Measurements from ENCODE around the gene WNT7B.

WNT7B gene

DNA sequence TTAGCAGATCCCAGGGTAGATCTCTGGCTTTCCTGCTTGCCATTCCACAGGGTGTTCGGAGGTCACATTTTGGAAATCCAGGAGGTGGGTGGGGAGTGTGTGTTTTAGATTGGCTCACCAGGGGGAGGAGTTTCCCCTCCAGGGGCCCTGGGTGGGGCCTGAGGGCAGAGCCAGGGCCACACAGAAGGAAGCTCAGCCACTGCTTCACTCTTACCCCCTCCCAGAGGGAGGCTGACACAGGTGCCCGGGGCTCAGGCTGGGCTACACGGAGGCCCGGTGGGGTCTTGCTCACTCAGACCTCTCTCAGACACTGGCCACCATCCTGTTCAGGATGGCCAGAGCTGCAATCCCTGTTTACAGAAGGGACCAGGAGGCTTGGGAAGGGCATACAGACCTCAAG, 2.5 kb downstream of the WNT7B start:
- Histone ChIP-seq H3K18ac (ENCODE audit: low read depth in 1 of 2, low read length in 2 of 2) (no peak overlapping the region), H3K14ac (ENCODE audit: low read length in 2 of 2) (no peak overlapping the region), H3K23ac (ENCODE audit: low read length in 2 of 2) (no peak overlapping the region), H3K9me3 (ENCODE audit: control insufficient read depth, low read length) (no peaks in the 10 kb centered on the region), H3K4ac (ENCODE audit: low read depth in 1 of 2, low read length in 2 of 2) (no peak overlapping the region), H2BK5ac (ENCODE audit: low read depth, low read length, poor library complexity, severe bottlenecking) (no peak overlapping the region), H4K8ac (ENCODE audit: low read length) (no peak overlapping the region), H3K27me3 (ENCODE audit: control insufficient read depth in 1 of 2, insufficient read depth in 1 of 2, low read length in 2 of 2) (peaks cover 13 to 74% of the 10 kb centered on the region in 2 experiments), H3K4me2 (ENCODE audit: low read length, poor library complexity, severe bottlenecking) (no peak overlapping the region), H2BK120ac (ENCODE audit: low read depth, low read length) (no peak overlapping the region), H3K79me1 (replicated peaks; ENCODE audit: low read length, poor library complexity, severe bottlenecking) (peaks cover 6% of the 10 kb centered on the region), H2BK12ac (ENCODE audit: low read length in 2 of 2) (no peak overlapping the region), H3K9ac (ENCODE audit: low read length) (no peak overlapping the region), H3K27ac (ENCODE audit: low read length, poor library complexity, severe bottlenecking) (no peak overlapping the region), H3K4me1 (ENCODE audit: control insufficient read depth, insufficient read depth, low read depth, low read length) (peaks cover 77% of the 10 kb centered on the region), H3K4me3 (ENCODE audit: insufficient read depth in 1 of 2, low read depth in 1 of 2, low read length in 2 of 2) (no peak overlapping the region), H2AK5ac (ENCODE audit: low read length, severe bottlenecking) (no peak overlapping the region), H2AFZ (ENCODE audit: low read depth, low read length) (no peak overlapping the region), H3K36me3 (ENCODE audit: control insufficient read depth in 1 of 2, insufficient read depth in 2 of 2, low read depth in 1 of 2, low read length in 2 of 2) (peaks cover 0 to 9% of the 10 kb centered on the region in 2 experiments), H2BK15ac (ENCODE audit: low read depth, poor library complexity, severe bottlenecking) (no peak overlapping the region), H4K91ac (ENCODE audit: low read length) (no peak overlapping the region)
- WGBS: 25% methylated on average over 3 of the region's 4 CpGs
- DNase-seq: no peak

DNA sequence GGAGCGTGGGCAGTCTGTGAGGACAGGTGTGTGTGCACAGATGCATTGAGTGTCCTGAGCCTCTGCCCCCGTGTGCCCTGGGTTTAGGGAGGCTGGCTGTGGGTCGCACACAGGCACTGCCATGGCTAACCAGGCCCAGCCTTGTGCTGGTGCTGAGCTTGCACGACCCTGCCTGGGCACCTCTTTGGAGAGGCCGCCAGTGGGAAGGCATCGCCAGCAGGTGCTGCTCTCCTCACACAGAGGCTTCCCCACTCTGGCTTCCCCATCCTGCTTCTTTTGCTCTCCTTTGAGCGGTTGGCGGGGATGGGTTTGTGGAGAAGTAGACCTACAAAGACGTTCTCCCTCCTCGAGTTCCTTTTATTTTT, 4.1 kb downstream of the WNT7B start:
- Histone ChIP-seq H3K4me3 (ENCODE audit: insufficient read depth in 1 of 2, low read depth in 1 of 2, low read length in 2 of 2) (no peak overlapping the region), H3K9me3 (ENCODE audit: control insufficient read depth, low read length) (no peaks in the 10 kb centered on the region), H3K23ac (ENCODE audit: low read length in 2 of 2) (no peak overlapping the region), H4K91ac (ENCODE audit: low read length) (no peak overlapping the region), H3K27me3 (ENCODE audit: control insufficient read depth in 1 of 2, insufficient read depth in 1 of 2, low read length in 2 of 2) (peaks cover 13 to 80% of the 10 kb centered on the region in 2 experiments), H3K36me3 (ENCODE audit: control insufficient read depth in 1 of 2, insufficient read depth in 2 of 2, low read depth in 1 of 2, low read length in 2 of 2) (peaks cover 0 to 9% of the 10 kb centered on the region in 2 experiments), H2AK5ac (ENCODE audit: low read length, severe bottlenecking) (no peak overlapping the region), H2BK12ac (ENCODE audit: low read length in 2 of 2) (no peak overlapping the region), H2BK5ac (ENCODE audit: low read depth, low read length, poor library complexity, severe bottlenecking) (no peak overlapping the region), H2AFZ (ENCODE audit: low read depth, low read length) (no peak overlapping the region), H2BK15ac (ENCODE audit: low read depth, poor library complexity, severe bottlenecking) (no peak overlapping the region), H3K4me1 (ENCODE audit: control insufficient read depth, insufficient read depth, low read depth, low read length) (peaks cover 79% of the 10 kb centered on the region), H3K79me1 (replicated peaks; ENCODE audit: low read length, poor library complexity, severe bottlenecking) (peaks cover 6% of the 10 kb centered on the region), H3K14ac (ENCODE audit: low read length in 2 of 2) (no peak overlapping the region), H3K4ac (ENCODE audit: low read depth in 1 of 2, low read length in 2 of 2) (no peak overlapping the region), H3K18ac (ENCODE audit: low read depth in 1 of 2, low read length in 2 of 2) (no peak overlapping the region), H3K27ac (ENCODE audit: low read length, poor library complexity, severe bottlenecking) (no peak overlapping the region), H2BK120ac (ENCODE audit: low read depth, low read length) (no peak overlapping the region), H3K4me2 (ENCODE audit: low read length, poor library complexity, severe bottlenecking) (no peak overlapping the region), H4K8ac (ENCODE audit: low read length) (no peak overlapping the region), H3K9ac (ENCODE audit: low read length) (no peak overlapping the region)
- no peak for DNase-seq
- WGBS: 88% methylated on average over 8 of the region's 10 CpGs

- Histone ChIP-seq H3K79me1 (replicated peaks; ENCODE audit: low read length, poor library complexity, severe bottlenecking) (peaks cover 8% of the 10 kb centered on the region), H3K14ac (ENCODE audit: low read length in 2 of 2) (no peak overlapping the region), H3K4me2 (ENCODE audit: low read length, poor library complexity, severe bottlenecking) (peak overlapping the region; percentile 80), H2AK5ac (ENCODE audit: low read length, severe bottlenecking) (no peak overlapping the region), H3K27ac (ENCODE audit: low read length, poor library complexity, severe bottlenecking) (no peak overlapping the region), H2AFZ (ENCODE audit: low read depth, low read length) (no peak overlapping the region), H3K18ac (ENCODE audit: low read depth in 1 of 2, low read length in 2 of 2) (no peak overlapping the region), H4K91ac (ENCODE audit: low read length) (no peak overlapping the region), H3K9me3 (ENCODE audit: control insufficient read depth, low read length) (no peaks in the 10 kb centered on the region), H3K27me3 (ENCODE audit: control insufficient read depth in 1 of 2, insufficient read depth in 1 of 2, low read length in 2 of 2) (peaks cover 9 to 80% of the 10 kb centered on the region in 2 experiments), H2BK5ac (ENCODE audit: low read depth, low read length, poor library complexity, severe bottlenecking) (no peak overlapping the region), H3K4me1 (ENCODE audit: control insufficient read depth, insufficient read depth, low read depth, low read length) (peaks cover 79% of the 10 kb centered on the region), H2BK15ac (ENCODE audit: low read depth, poor library complexity, severe bottlenecking) (no peak overlapping the region), H3K36me3 (ENCODE audit: control insufficient read depth in 1 of 2, insufficient read depth in 2 of 2, low read depth in 1 of 2, low read length in 2 of 2) (peaks cover 0 to 9% of the 10 kb centered on the region in 2 experiments), H2BK120ac (ENCODE audit: low read depth, low read length) (no peak overlapping the region), H3K9ac (ENCODE audit: low read length) (no peak overlapping the region), H4K8ac (ENCODE audit: low read length) (no peak overlapping the region), H2BK12ac (ENCODE audit: low read length in 2 of 2) (no peak overlapping the region), H3K23ac (ENCODE audit: low read length in 2 of 2) (no peak overlapping the region), H3K4ac (ENCODE audit: low read depth in 1 of 2, low read length in 2 of 2) (no peak overlapping the region), H3K4me3 (ENCODE audit: insufficient read depth in 1 of 2, low read depth in 1 of 2, low read length in 2 of 2) (peak overlapping the region in 1 of 2 experiments; percentile 64)
- 33% methylated on average over 73 of the region's 83 CpGs for WGBS
- no peak for DNase-seq
Observed at GRCh38 chr22:45972091-45972888, 4.7 kb downstream of the WNT7B start.

DNA sequence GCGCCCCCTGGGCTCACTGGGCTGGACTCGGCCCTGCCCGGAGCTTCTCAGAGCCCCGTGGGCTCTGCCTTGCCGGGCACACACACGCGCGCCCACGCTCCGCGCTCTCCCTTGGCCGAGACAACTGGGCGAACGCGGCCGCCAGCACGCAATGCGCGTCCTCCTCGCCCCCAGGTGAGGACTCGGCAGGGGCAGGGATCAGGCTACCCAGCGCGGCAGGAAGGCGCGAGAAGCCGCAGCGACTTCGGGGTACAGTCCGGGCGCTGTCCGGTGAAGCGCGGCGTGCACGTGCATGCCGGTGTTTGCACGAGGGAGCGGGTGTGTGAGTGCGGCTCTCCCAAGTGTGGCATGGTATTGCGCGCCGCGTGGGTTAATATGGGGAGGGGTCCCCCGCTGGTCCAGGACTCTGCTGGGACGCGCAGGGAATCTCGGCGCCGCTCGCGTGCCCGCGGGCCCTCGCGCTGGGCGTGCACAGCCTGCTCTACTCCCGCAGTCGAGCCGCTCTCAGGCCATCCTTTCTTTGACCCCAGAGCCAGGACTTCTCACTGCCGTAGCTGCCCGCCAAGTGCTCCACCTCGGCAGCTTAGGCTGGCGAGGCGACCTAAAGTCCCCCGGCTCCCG, 5.4 kb downstream of the WNT7B start:
- Histone ChIP-seq H3K4me3 (ENCODE audit: insufficient read depth in 1 of 2, low read depth in 1 of 2, low read length in 2 of 2) (peak overlapping the region; percentile 56 to 64), H3K36me3 (ENCODE audit: control insufficient read depth in 1 of 2, insufficient read depth in 2 of 2, low read depth in 1 of 2, low read length in 2 of 2) (peaks cover 0 to 14% of the 10 kb centered on the region in 2 experiments), H3K23ac (ENCODE audit: low read length in 2 of 2) (no peak overlapping the region), H3K79me1 (replicated peaks; ENCODE audit: low read length, poor library complexity, severe bottlenecking) (peaks cover 11% of the 10 kb centered on the region), H3K4me1 (ENCODE audit: control insufficient read depth, insufficient read depth, low read depth, low read length) (peaks cover 80% of the 10 kb centered on the region), H4K91ac (ENCODE audit: low read length) (no peak overlapping the region), H3K4ac (ENCODE audit: low read depth in 1 of 2, low read length in 2 of 2) (no peak overlapping the region), H2BK12ac (ENCODE audit: low read length in 2 of 2) (no peak overlapping the region), H3K9me3 (ENCODE audit: control insufficient read depth, low read length) (no peaks in the 10 kb centered on the region), H3K18ac (ENCODE audit: low read depth in 1 of 2, low read length in 2 of 2) (no peak overlapping the region), H3K9ac (ENCODE audit: low read length) (no peak overlapping the region), H4K8ac (ENCODE audit: low read length) (no peak overlapping the region), H2BK5ac (ENCODE audit: low read depth, low read length, poor library complexity, severe bottlenecking) (no peak overlapping the region), H2AK5ac (ENCODE audit: low read length, severe bottlenecking) (no peak overlapping the region), H3K4me2 (ENCODE audit: low read length, poor library complexity, severe bottlenecking) (peak overlapping the region; percentile 80), H3K27me3 (ENCODE audit: control insufficient read depth in 1 of 2, insufficient read depth in 1 of 2, low read length in 2 of 2) (peaks cover 9 to 88% of the 10 kb centered on the region in 2 experiments), H2BK15ac (ENCODE audit: low read depth, poor library complexity, severe bottlenecking) (no peak overlapping the region), H3K14ac (ENCODE audit: low read length in 2 of 2) (no peak overlapping the region), H2AFZ (ENCODE audit: low read depth, low read length) (no peak overlapping the region), H3K27ac (ENCODE audit: low read length, poor library complexity, severe bottlenecking) (no peak overlapping the region), H2BK120ac (ENCODE audit: low read depth, low read length) (no peak overlapping the region)
- WGBS: 7% methylated on average over 66 of the region's 66 CpGs
- peak; percentile 14 for DNase-seq
